SK-N-SH (cell line): ENCODE results near the gene TKT. TPM values are rescaled to one million over a fixed set of nuclear protein-coding genes. Genes with fewer than 3 reads are reported as not detected.
"Not testable (repeated sequence)": the region's sequence is repeated elsewhere in the genome, so short reads cannot be mapped to it uniquely, and the experiment has no call there.

Experiments
- CTCF ChIA-PET: fragments of 300-600, 350-600 bp; formaldehyde crosslinking; extraction: SDS; loops from one replicate; lab custom pipeline; 2021; lab: Yijun Ruan, JAX
- POLR2A ChIA-PET: fragments of 350-600 bp; sonication (Branson Sonifier 250); formaldehyde crosslinking; extraction: SDS; loops from one replicate; lab custom pipeline; 2020; ENCODE audit warnings: antibody characterized with exemption, inconsistent platforms; lab: Yijun Ruan, JAX
- DNase-seq: peaks from one replicate; pipeline ENCODE4 v3.0.0; 2012
- H2AFZ ChIP-seq: fragments of 200-600 bp; sonication (generic); 2 replicates; pipeline ENCODE4 v1.8.1; 2016; ENCODE audit warnings: antibody characterized with exemption, mild to moderate bottlenecking, low read depth
- H3F3A ChIP-seq: fragments of 200-600 bp; sonication (generic); replicated peaks from 2 replicates; pipeline ENCODE3; 2016; ENCODE audit warnings: antibody characterized with exemption, mild to moderate bottlenecking; ENCODE audit not compliant: insufficient read depth
- H3K27ac ChIP-seq, 2 experiments: fragments of 200-500 bp in 1 of 2; fragments of 200-600 bp in 1 of 2; sonication (Bioruptor generic) in 1 of 2; sonication (generic), shearing (Covaris generic) in 1 of 2; 2 replicates each; pipeline versions ENCODE4 v1.5.1 to v1.6.1; 2014 to 2016; ENCODE audit warnings: low read depth in 2 of 2, inconsistent platforms in 1 of 2, low read length in 1 of 2, mild to moderate bottlenecking in 1 of 2, mixed read lengths in 1 of 2
- H3K27me3 ChIP-seq: fragments of 200-600 bp; sonication (generic), shearing (Covaris generic); 2 replicates; pipeline ENCODE4 v1.6.1; 2016; ENCODE audit warnings: mixed run types; ENCODE audit not compliant: insufficient read depth
- H3K36me3 ChIP-seq, 2 experiments: fragments of 200-500 bp in 1 of 2; fragments of 200-600 bp in 1 of 2; sonication (Bioruptor generic) in 1 of 2; sonication (generic) in 1 of 2; replicated peaks in 1 of 2; 2 replicates each; pipeline versions ENCODE3 to v1.5.1; 2014 to 2016; ENCODE audit warnings: low read length in 1 of 2, mild to moderate bottlenecking in 1 of 2; ENCODE audit not compliant: insufficient read depth in 2 of 2, control insufficient read depth in 1 of 2
- H3K4me1 ChIP-seq, 2 experiments: fragments of 200-500 bp in 1 of 2; fragments of 200-600 bp in 1 of 2; sonication (Bioruptor generic) in 1 of 2; sonication (generic), shearing (Covaris generic) in 1 of 2; 2 replicates each; pipeline versions ENCODE4 v1.5.1 to v1.6.1; 2014 to 2016; ENCODE audit warnings: low read depth in 1 of 2, low read length in 1 of 2, mixed run types in 1 of 2; ENCODE audit not compliant: insufficient read depth in 2 of 2, control insufficient read depth in 1 of 2
- H3K4me2 ChIP-seq: fragments of 200-600 bp; sonication (generic), shearing (Covaris generic); 2 replicates; pipeline ENCODE4 v1.6.1; 2017; ENCODE audit warnings: mixed run types
- H3K4me3 ChIP-seq, 2 experiments: fragments of 200-500 bp in 1 of 2; fragments of 200-600 bp in 1 of 2; sonication (Bioruptor generic) in 1 of 2; sonication (generic), shearing (Covaris generic) in 1 of 2; 2 replicates each; pipeline versions ENCODE4 v1.5.1 to v1.8.1; 2014 to 2016; ENCODE audit warnings: low read depth in 2 of 2, inconsistent platforms in 1 of 2, low read length in 1 of 2, mild to moderate bottlenecking in 1 of 2, mixed read lengths in 1 of 2, moderate library complexity in 1 of 2
- H3K79me2 ChIP-seq: fragments of 200-600 bp; sonication (generic); 2 replicates; pipeline ENCODE4 v1.8.1; 2017; ENCODE audit warnings: mild to moderate bottlenecking; ENCODE audit not compliant: insufficient read depth
- H3K9ac ChIP-seq: fragments of 200-600 bp; sonication (generic); 2 replicates; pipeline ENCODE4 v1.6.1; 2017; ENCODE audit warnings: mixed run types
- H3K9me2 ChIP-seq: fragments of 200-600 bp; sonication (generic); 2 replicates; pipeline ENCODE4 v1.6.1; 2017; ENCODE audit warnings: mixed run types
- H3K9me3 ChIP-seq: fragments of 200-600 bp; sonication (generic); 2 replicates; pipeline ENCODE4 v1.6.1; 2017; ENCODE audit warnings: mixed run types, mild to moderate bottlenecking, moderate library complexity
- H4K20me1 ChIP-seq: fragments of 200-600 bp; sonication (generic); 2 replicates; pipeline ENCODE4 v1.6.1; 2017; ENCODE audit warnings: mild to moderate bottlenecking, mixed run types; ENCODE audit not compliant: insufficient read depth
- EP300 ChIP-seq, 2 experiments: IDR thresholded peaks; 2 replicates each; pipeline versions ENCODE4 v1.4.0 to v1.6.1; 2012; ENCODE audit warnings: borderline replicate concordance in 1 of 2, low read depth in 1 of 2, low read length in 1 of 2
- FOSL2 ChIP-seq: IDR thresholded peaks from 2 replicates; pipeline ENCODE4 v1.4.0; 2012; ENCODE audit warnings: low read depth, mild to moderate bottlenecking, moderate library complexity, borderline replicate concordance
- FOXJ3 ChIP-seq: sonication (generic); formaldehyde crosslinking; IDR thresholded peaks from 2 replicates; pipeline ENCODE4 v1.5.1; 2020; ENCODE audit warnings: mild to moderate bottlenecking, missing genetic modification reagents
- GATA2 ChIP-seq: sonication (generic); formaldehyde crosslinking; IDR thresholded peaks from 2 replicates; pipeline ENCODE4 v1.5.0; 2020; ENCODE audit warnings: mild to moderate bottlenecking, missing genetic modification reagents
- NFIC ChIP-seq: IDR thresholded peaks from 2 replicates; pipeline ENCODE4 v1.4.0; 2012; ENCODE audit warnings: borderline replicate concordance
- REST ChIP-seq: IDR thresholded peaks from 2 replicates; pipeline ENCODE4 v1.6.1; 2012; ENCODE audit warnings: mild to moderate bottlenecking, low read depth, low read length, moderate library complexity
- RFX5 ChIP-seq: IDR thresholded peaks from 2 replicates; pipeline ENCODE4 v1.6.1; 2012; ENCODE audit warnings: mild to moderate bottlenecking, improper control_type of control experiment, low read length
- RXRA ChIP-seq: IDR thresholded peaks from 2 replicates; pipeline ENCODE4 v1.4.0; 2012; ENCODE audit warnings: low read depth, mild to moderate bottlenecking, borderline replicate concordance
- SIN3A ChIP-seq: IDR thresholded peaks from 2 replicates; pipeline ENCODE4 v1.6.1; 2012; ENCODE audit warnings: low read depth, mild to moderate bottlenecking, low read length, moderate library complexity, borderline replicate concordance
- TAF1 ChIP-seq: IDR thresholded peaks from 2 replicates; pipeline ENCODE4 v1.6.1; 2012; ENCODE audit warnings: low read depth, mild to moderate bottlenecking, low read length, moderate library complexity, borderline replicate concordance
- TCF12 ChIP-seq: IDR thresholded peaks from 2 replicates; pipeline ENCODE4 v1.4.0; 2012
- TEAD4 ChIP-seq: IDR thresholded peaks from 2 replicates; pipeline ENCODE4 v1.4.0; 2012; ENCODE audit warnings: mild to moderate bottlenecking, borderline replicate concordance; ENCODE audit not compliant: insufficient read depth
- USF2 ChIP-seq: fragments of 150-350 bp; IDR thresholded peaks from 2 replicates; pipeline ENCODE4 v1.6.1; 2017; ENCODE audit warnings: antibody characterized with exemption, low read length, low read depth, borderline replicate concordance
- YY1 ChIP-seq: IDR thresholded peaks from 2 replicates; pipeline ENCODE4 v1.4.0; 2012; ENCODE audit warnings: low read depth, mild to moderate bottlenecking
- WGBS: methylation state at CpG from one replicate; pipeline ENCODE4 v1.1.6; 2017; ENCODE audit warnings: low lambda C conversion rate; 5-methylcytosine and 5-hydroxymethylcytosine counted together
- polyA plus RNA-seq, 3 experiments: library from polyadenylated mRNA; depleted of rRNA; stranded (reverse); fragments of >200 nt; gene quantifications; 2 replicates each; pipeline ENCODE4 v1.2.3, GENCODE V29; 2012

The TKT gene
- polyA plus RNA-seq, 1 of the 3 experiments (the other 2 are of a cell fraction) = 144 TPM

DNA sequence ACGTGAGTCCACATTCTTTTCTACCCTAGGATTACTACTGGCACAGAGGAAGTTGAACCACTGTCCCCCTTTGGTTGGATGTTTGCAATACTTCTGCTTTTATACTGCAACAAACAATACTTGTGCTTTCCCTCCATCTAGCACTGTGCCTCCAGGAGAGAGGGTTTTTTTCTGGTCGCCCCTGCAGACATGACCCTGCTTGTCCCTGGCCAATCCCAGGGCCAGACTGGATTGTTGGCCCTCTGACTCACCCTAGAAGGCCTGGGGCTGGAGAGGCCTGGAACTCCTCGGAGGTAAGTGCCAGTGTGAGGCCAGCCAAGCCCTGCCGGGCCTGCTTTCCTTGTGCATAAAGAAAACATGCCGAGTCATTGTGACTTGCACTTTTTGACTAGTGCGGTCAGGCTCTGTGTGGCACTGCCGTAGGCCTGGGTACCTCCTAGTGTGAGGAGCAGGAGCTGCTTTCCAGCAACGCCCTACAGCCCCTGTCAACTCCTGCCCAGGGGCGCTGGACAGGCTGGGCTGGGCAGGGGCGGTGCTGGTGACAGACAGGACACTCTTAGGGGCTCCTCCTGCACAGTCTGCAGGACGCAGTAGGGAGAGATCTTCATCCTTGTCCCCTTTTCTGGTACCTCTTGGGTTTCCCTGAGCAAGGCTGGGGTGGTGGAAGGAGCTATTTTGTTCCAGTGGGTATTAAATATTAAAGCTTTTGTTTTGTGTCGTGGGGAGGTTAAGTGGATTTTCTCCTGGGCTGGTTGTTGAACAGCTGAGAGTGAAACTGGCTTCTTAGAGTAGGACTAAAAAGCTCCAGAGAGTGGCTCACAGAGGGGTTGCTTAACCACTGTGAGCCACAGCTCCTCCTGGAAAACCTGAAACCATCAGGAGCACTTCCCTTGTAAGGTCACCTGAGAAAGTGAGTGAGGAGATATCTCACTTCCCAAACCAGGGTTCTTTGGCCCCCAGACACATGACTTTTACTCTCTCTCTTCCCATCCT, 14.4 kb upstream of the TKT start (continued):
- TF ChIP-seq RFX5 (no peak), YY1 (peak; percentile 53; the same call in 1 of the 2 replicates), RXRA (peak; percentile 82; the same call in 1 of the 2 replicates), SIN3A (peak; percentile 66; the same call in 1 of the 2 replicates), TEAD4 (no peak)

- POLR2A ChIA-PET, H3K4me3 ChIP-seq, CTCF ChIA-PET, H3K27me3 ChIP-seq, H3K9me2 ChIP-seq, H3K9me3 ChIP-seq, H3K79me2 ChIP-seq, DNase-seq, H4K20me1 ChIP-seq, H3K36me3 ChIP-seq: not testable (repeated sequence)
- H2AFZ ChIP-seq = peak overlapping the region; percentile 87; the same call in 1 of the 2 replicates
- peaks cover 9 to 18% of the 10 kb centered on the region in 2 experiments; a peak in 3 of 4 replicates for H3K4me1 ChIP-seq
- 91% methylated on average over 11 of the region's 11 CpGs for WGBS
- 0 out of 2 replicates have a peak overlapping the region, but pooled peaks have one; percentile 56 for H3K4me2 ChIP-seq
- peak overlapping the region; percentile 69; the same call in 1 of the 2 replicates for H3K9ac ChIP-seq
- H3K27ac ChIP-seq = peak overlapping the region; percentile 80 to 90; a peak in 3 of 4 replicates
- H3F3A ChIP-seq = peaks cover 15% of the 10 kb centered on the region
These were observed 13.4 kb upstream of the TKT start for GRCh38 chr3:53269193-53269592.

DNA sequence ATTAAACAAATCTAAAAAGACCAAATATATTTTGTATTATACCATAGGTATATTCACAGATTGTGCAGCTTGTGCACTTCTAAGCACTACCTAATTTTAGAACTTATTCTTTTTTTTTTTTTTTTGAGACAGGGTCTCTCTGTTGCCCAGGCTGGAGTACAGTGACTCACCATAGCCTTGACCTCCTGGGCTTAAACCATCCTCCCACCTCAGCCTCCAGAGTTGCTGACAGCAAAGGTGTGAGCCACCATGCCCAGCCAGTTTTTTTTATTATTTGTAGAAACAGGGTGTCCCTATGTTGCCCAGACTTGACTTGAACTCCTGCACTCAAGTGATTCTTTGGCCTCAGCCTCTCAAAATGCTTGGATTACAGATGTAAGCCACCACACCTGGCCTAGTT, 11.9 kb upstream of the TKT start:
- Histone ChIP-seq H4K20me1 (no peaks in the 10 kb centered on the region), H3K9me3 (no peaks in the 10 kb centered on the region), H3K27me3 (no peaks in the 10 kb centered on the region), H3K4me1 (peaks cover 9 to 18% of the 10 kb centered on the region in 2 experiments; a peak in 3 of 4 replicates), H3F3A (peaks cover 15% of the 10 kb centered on the region), H3K4me3 (no peak overlapping the region), H3K9ac (no peak overlapping the region), H3K4me2 (no peak overlapping the region), H2AFZ (no peak overlapping the region), H3K9me2 (no peaks in the 10 kb centered on the region), H3K27ac (no peak overlapping the region), H3K36me3 (no peaks in the 10 kb centered on the region), H3K79me2 (no peaks in the 10 kb centered on the region)
- no peak for DNase-seq
- TF ChIP-seq FOSL2 (no peak), NFIC (no peak), RFX5 (no peak), USF2 (no peak), REST (no peak), SIN3A (no peak), GATA2 (CRISPR knock-in tag) (no peak), FOXJ3 (CRISPR knock-in tag) (no peak), TAF1 (no peak), EP300 (IDR thresholded peaks at IDR 0.05; ENCODE audit: borderline replicate concordance in 1 of 2, low read depth in 1 of 2, low read length in 1 of 2) (no peak), TCF12 (no peak)
- POLR2A ChIA-PET = no interaction called here
- CTCF ChIA-PET = no interaction called here
